Smooth muscle cell (in vitro differentiated cells): ENCODE data around the gene CYS1. TPM values are rescaled to one million over a fixed set of nuclear protein-coding genes. Genes with fewer than 3 reads are reported as not detected.

Experiments used
- DNase-seq: peaks from one replicate; lab custom pipeline; 2025; ENCODE audit not compliant: unreplicated experiment; lab: John Stamatoyannopoulos, UW
- H2AFZ ChIP-seq: fragments of 200-600 bp; sonication (generic); 2 replicates; pipeline ENCODE4 v1.6.0; 2016; ENCODE audit warnings: antibody characterized with exemption, low read depth, mild to moderate bottlenecking
- H3F3A ChIP-seq: fragments of 200-600 bp; sonication (generic); 2 replicates; pipeline ENCODE4 v1.6.0; 2017; ENCODE audit warnings: antibody characterized with exemption, low read depth
- H3K27ac ChIP-seq: fragments of 200-600 bp; sonication (generic); 2 replicates; pipeline ENCODE4 v1.5.1; 2016; ENCODE audit warnings: low read depth, mild to moderate bottlenecking
- H3K27me3 ChIP-seq: fragments of 200-600 bp; sonication (generic); 2 replicates; pipeline ENCODE4 v1.6.1; 2016; ENCODE audit warnings: low read depth, mild to moderate bottlenecking
- H3K36me3 ChIP-seq: fragments of 200-600 bp; sonication (generic); 2 replicates; pipeline ENCODE4 v1.5.1; 2016; ENCODE audit warnings: low read depth
- H3K4me1 ChIP-seq: fragments of 200-600 bp; sonication (generic); 2 replicates; pipeline ENCODE4 v1.5.1; 2016; ENCODE audit warnings: low read depth
- H3K4me2 ChIP-seq: fragments of 200-600 bp; sonication (generic); 2 replicates; pipeline ENCODE4 v1.6.0; 2016; ENCODE audit warnings: mild to moderate bottlenecking
- H3K4me3 ChIP-seq: fragments of 200-600 bp; sonication (generic); 2 replicates; pipeline ENCODE4 v1.5.1; 2016; ENCODE audit warnings: mild to moderate bottlenecking
- H3K79me2 ChIP-seq: fragments of 200-600 bp; sonication (generic); 2 replicates; pipeline ENCODE4 v1.6.0; 2016; ENCODE audit warnings: low read depth, mild to moderate bottlenecking
- H3K9ac ChIP-seq: fragments of 200-600 bp; sonication (generic); 2 replicates; pipeline ENCODE4 v1.6.0; 2016; ENCODE audit warnings: low read depth
- H3K9me3 ChIP-seq: fragments of 200-600 bp; sonication (generic); replicated peaks from 2 replicates; pipeline ENCODE4 v1.5.1; 2016; ENCODE audit warnings: low read depth
- H4K20me1 ChIP-seq: fragments of 200-600 bp; sonication (generic); 2 replicates; pipeline ENCODE4 v1.6.0; 2016; ENCODE audit warnings: low read depth
- CTCF ChIP-seq: fragments of 200-600 bp; sonication (generic); IDR thresholded peaks from 2 replicates; pipeline ENCODE4 v1.5.1; 2017; ENCODE audit warnings: borderline replicate concordance, mild to moderate bottlenecking, antibody characterized with exemption; ENCODE audit not compliant: insufficient read depth, poor library complexity, severe bottlenecking
- WGBS: methylation state at CpG from one replicate; pipeline ENCODE4 v1.1.7; 2016; ENCODE audit warnings: low lambda C conversion rate; 5-methylcytosine and 5-hydroxymethylcytosine counted together
- polyA plus RNA-seq: library from polyadenylated mRNA; unstranded; fragments of >200 nt; fragmentation: Nextera tagmentation; extraction: Ambion mirVana; gene quantifications from 2 replicates; pipeline ENCODE4 v1.2.1, GENCODE V29; 2016
- total RNA-seq: library from RNA; depleted of rRNA; stranded (reverse); fragments of >200 nt; gene quantifications from 2 replicates; pipeline ENCODE4 v1.2.3, GENCODE V29; 2014

CYS1 gene
- total and polyA plus RNA-seq, 2 experiments from 2014 or later: 3.9 to 11.5 TPM

GRCh38 chr2:10036095-10036884 lies 43.9 kb downstream of the CYS1 start:
- no peak overlapping the region for H3K4me3 ChIP-seq
- H2AFZ ChIP-seq: no peak overlapping the region
- H3K4me1 ChIP-seq: no peaks in the 10 kb centered on the region
- no peak overlapping the region for H3K4me2 ChIP-seq
- H3K36me3 ChIP-seq: no peaks in the 10 kb centered on the region
- no peaks in the 10 kb centered on the region for H3K27me3 ChIP-seq
- WGBS: 78% methylated on average over 14 of the region's 14 CpGs
- no peaks in the 10 kb centered on the region for H3K9me3 ChIP-seq
- no peak for DNase-seq
- TF ChIP-seq CTCF: peak; percentile 29
- H4K20me1 ChIP-seq: no peaks in the 10 kb centered on the region
- no peak overlapping the region for H3K9ac ChIP-seq
- no peaks in the 10 kb centered on the region for H3K79me2 ChIP-seq
- no peaks in the 10 kb centered on the region for H3F3A ChIP-seq
- no peak overlapping the region for H3K27ac ChIP-seq

- H3K9me3 ChIP-seq: no peaks in the 10 kb centered on the region
- H3K79me2 ChIP-seq: no peaks in the 10 kb centered on the region
- no peaks in the 10 kb centered on the region for H3F3A ChIP-seq
- no peak overlapping the region for H3K4me3 ChIP-seq
- H4K20me1 ChIP-seq: no peaks in the 10 kb centered on the region
- no peak overlapping the region for H2AFZ ChIP-seq
- no peak overlapping the region for H3K9ac ChIP-seq
- H3K4me1 ChIP-seq: no peaks in the 10 kb centered on the region
- 87% methylated on average over 5 of the region's 5 CpGs for WGBS
- no peaks in the 10 kb centered on the region for H3K36me3 ChIP-seq
- H3K4me2 ChIP-seq: no peak overlapping the region
- no peak overlapping the region for H3K27ac ChIP-seq
- TF ChIP-seq CTCF: no peak
- H3K27me3 ChIP-seq: no peaks in the 10 kb centered on the region
- DNase-seq: no peak
Observed at GRCh38 chr2:10035633-10036032, 44.6 kb downstream of the CYS1 start.

GRCh38 chr2:10035053-10035422 lies 45.2 kb downstream of the CYS1 start:
- 85% methylated on average over 3 of the region's 3 CpGs for WGBS
- Histone ChIP-seq H3K79me2 (no peaks in the 10 kb centered on the region), H2AFZ (no peak overlapping the region), H3K4me1 (no peaks in the 10 kb centered on the region), H3K27ac (no peak overlapping the region), H3K27me3 (no peaks in the 10 kb centered on the region), H3K4me2 (no peak overlapping the region), H3K36me3 (no peaks in the 10 kb centered on the region), H3K9me3 (no peaks in the 10 kb centered on the region), H3K4me3 (no peak overlapping the region), H4K20me1 (no peaks in the 10 kb centered on the region), H3F3A (no peaks in the 10 kb centered on the region), H3K9ac (no peak overlapping the region)
- TF ChIP-seq CTCF: no peak
- DNase-seq: no peak
